VCaP (cell line): ENCODE results near the gene AKAP7.
A peak's percentile ranks its signal among the peaks of the same experiment; 100 is the strongest.

Experiments
- H3K27ac ChIP-seq: fragments of 450-650 bp; 2 replicates; pipeline ENCODE4 v1.5.1; 2017
- CTCF ChIP-seq: fragments of 450-650 bp; conservative IDR thresholded peaks from 2 replicates; pipeline ENCODE4 v1.5.1; 2017; ENCODE audit warnings: mild to moderate bottlenecking, moderate library complexity

AKAP7 gene

GRCh38 chr6:131124336-131125071 lies 10.8 kb upstream of the AKAP7 start:
- no peak overlapping the region for H3K27ac ChIP-seq
- no peak for TF ChIP-seq CTCF

GRCh38 chr6:131125431-131125830 lies 9.8 kb upstream of the AKAP7 start:
- H3K27ac ChIP-seq: no peak overlapping the region
- TF ChIP-seq CTCF: no peak

- H3K27ac ChIP-seq: no peak overlapping the region
- no peak for TF ChIP-seq CTCF
Observed at GRCh38 chr6:131129689-131130553, 5.3 kb upstream of the AKAP7 start.

GRCh38 chr6:131130554-131130940 lies 4.7 kb upstream of the AKAP7 start:
- no peak overlapping the region for H3K27ac ChIP-seq
- TF ChIP-seq CTCF: no peak

GRCh38 chr6:131132360-131132759 lies 2.9 kb upstream of the AKAP7 start:
- no peak for TF ChIP-seq CTCF
- no peak overlapping the region for H3K27ac ChIP-seq

GRCh38 chr6:131134220-131134979 lies 867 bp upstream of the AKAP7 start:
- TF ChIP-seq CTCF: no peak
- H3K27ac ChIP-seq: peak overlapping the region; percentile 88

GRCh38 chr6:131134980-131135243 lies 355 bp upstream of the AKAP7 start:
- TF ChIP-seq CTCF: no peak
- peak overlapping the region; percentile 88 for H3K27ac ChIP-seq
